COLO829 (cell line): ENCODE measurements around the gene EIF4G3.
"Not testable (repeated sequence)": the region's sequence is repeated elsewhere in the genome, so short reads cannot be mapped to it uniquely, and the experiment has no call there.

Source experiments
- DNase-seq: peaks from one replicate; pipeline ENCODE4 v3.0.0; 2012; ENCODE audit warnings: low spot score

Gene EIF4G3

GRCh38 chr1:20932437-20932977 lies 244.2 kb downstream of the EIF4G3 start:
- no peak for DNase-seq

- DNase-seq = no peak
These were observed 244.7 kb downstream of the EIF4G3 start for GRCh38 chr1:20931930-20932436.

- no peak for DNase-seq
These were observed 246.3 kb downstream of the EIF4G3 start for GRCh38 chr1:20930427-20930826.

- DNase-seq = no peak
These were observed 248.6 kb downstream of the EIF4G3 start for GRCh38 chr1:20928146-20928545.

GRCh38 chr1:20921285-20921684 lies 255.4 kb downstream of the EIF4G3 start:
- DNase-seq = no peak

- DNase-seq = no peak
These were observed 263.5 kb downstream of the EIF4G3 start for GRCh38 chr1:20913242-20913641.

GRCh38 chr1:20907526-20907925 lies 269.2 kb downstream of the EIF4G3 start:
- DNase-seq = not testable (repeated sequence)

GRCh38 chr1:20903437-20903836 lies 273.3 kb downstream of the EIF4G3 start:
- no peak for DNase-seq

GRCh38 chr1:20900056-20900455 lies 276.6 kb downstream of the EIF4G3 start:
- DNase-seq = no peak

GRCh38 chr1:20899154-20899972 lies 277.3 kb downstream of the EIF4G3 start:
- DNase-seq = no peak

- DNase-seq = no peak
These were observed 279.9 kb downstream of the EIF4G3 start for GRCh38 chr1:20896826-20897225.

GRCh38 chr1:20893931-20894330 lies 282.8 kb downstream of the EIF4G3 start:
- no peak for DNase-seq

GRCh38 chr1:20891091-20891490 lies 285.6 kb downstream of the EIF4G3 start:
- DNase-seq = no peak

- DNase-seq = no peak
These were observed 289.5 kb downstream of the EIF4G3 start for GRCh38 chr1:20887246-20887645.

GRCh38 chr1:20885121-20885520 lies 291.6 kb downstream of the EIF4G3 start:
- DNase-seq = no peak

- DNase-seq = no peak
These were observed 292.2 kb downstream of the EIF4G3 start for GRCh38 chr1:20884513-20884912.

GRCh38 chr1:20883766-20884165 lies 292.9 kb downstream of the EIF4G3 start:
- no peak for DNase-seq

- no peak for DNase-seq
These were observed 293.9 kb downstream of the EIF4G3 start for GRCh38 chr1:20882837-20883236.

GRCh38 chr1:20878799-20879198 lies 297.9 kb downstream of the EIF4G3 start:
- no peak for DNase-seq

- DNase-seq = no peak
These were observed 301.3 kb downstream of the EIF4G3 start for GRCh38 chr1:20875198-20875973.

- no peak for DNase-seq
These were observed 303.4 kb downstream of the EIF4G3 start for GRCh38 chr1:20873311-20873710.

GRCh38 chr1:20871419-20871818 lies 305.3 kb downstream of the EIF4G3 start:
- no peak for DNase-seq

- no peak for DNase-seq
These were observed 306.0 kb downstream of the EIF4G3 start for GRCh38 chr1:20870718-20871117.
